ENCODE data around the gene RGS7. TPM values are rescaled to one million over a fixed set of nuclear protein-coding genes. Genes with fewer than 3 reads are reported as not detected.
"Not testable (repeated sequence)": the region's sequence is repeated elsewhere in the genome, so short reads cannot be mapped to it uniquely, and the experiment has no call there.

The RGS7 gene
- total RNA-seq, 1 donor from 2014 or later, result not detected

GRCh38 chr1:241225741-241226140 is 131.3 kb downstream of the RGS7 start:
- Histone ChIP-seq H3K36me3 (ENCODE audit: control insufficient read depth, insufficient read depth, low read length) (no peaks in the 10 kb centered on the region), H3K4me3 (ENCODE audit: low read depth, low read length) (no peak overlapping the region), H3K27me3 (ENCODE audit: control insufficient read depth, insufficient read depth, low read length) (no peaks in the 10 kb centered on the region)
- no peak for FAIRE-seq
- DNase-seq (ENCODE audit: low read depth), result no peak
- TF ChIP-seq, protein P1, sequence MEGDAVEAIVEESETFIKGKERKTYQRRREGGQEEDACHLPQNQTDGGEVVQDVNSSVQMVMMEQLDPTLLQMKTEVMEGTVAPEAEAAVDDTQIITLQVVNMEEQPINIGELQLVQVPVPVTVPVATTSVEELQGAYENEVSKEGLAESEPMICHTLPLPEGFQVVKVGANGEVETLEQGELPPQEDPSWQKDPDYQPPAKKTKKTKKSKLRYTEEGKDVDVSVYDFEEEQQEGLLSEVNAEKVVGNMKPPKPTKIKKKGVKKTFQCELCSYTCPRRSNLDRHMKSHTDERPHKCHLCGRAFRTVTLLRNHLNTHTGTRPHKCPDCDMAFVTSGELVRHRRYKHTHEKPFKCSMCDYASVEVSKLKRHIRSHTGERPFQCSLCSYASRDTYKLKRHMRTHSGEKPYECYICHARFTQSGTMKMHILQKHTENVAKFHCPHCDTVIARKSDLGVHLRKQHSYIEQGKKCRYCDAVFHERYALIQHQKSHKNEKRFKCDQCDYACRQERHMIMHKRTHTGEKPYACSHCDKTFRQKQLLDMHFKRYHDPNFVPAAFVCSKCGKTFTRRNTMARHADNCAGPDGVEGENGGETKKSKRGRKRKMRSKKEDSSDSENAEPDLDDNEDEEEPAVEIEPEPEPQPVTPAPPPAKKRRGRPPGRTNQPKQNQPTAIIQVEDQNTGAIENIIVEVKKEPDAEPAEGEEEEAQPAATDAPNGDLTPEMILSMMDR (IDR thresholded peaks at IDR 0.05; ENCODE audit: insufficient read depth, low read length, severe bottlenecking), result no peak

- H3K36me3 ChIP-seq (ENCODE audit: control insufficient read depth, insufficient read depth, low read length); FAIRE-seq; H3K27me3 ChIP-seq (ENCODE audit: control insufficient read depth, insufficient read depth, low read length); DNase-seq (ENCODE audit: low read depth); H3K4me3 ChIP-seq (ENCODE audit: low read depth, low read length): not testable (repeated sequence)
These were observed 132.8 kb downstream of the RGS7 start for GRCh38 chr1:241224189-241224588.

GRCh38 chr1:241222813-241223212 is 134.2 kb downstream of the RGS7 start:
- DNase-seq (ENCODE audit: low read depth); H3K27me3 ChIP-seq (ENCODE audit: control insufficient read depth, insufficient read depth, low read length); H3K4me3 ChIP-seq (ENCODE audit: low read depth, low read length); H3K36me3 ChIP-seq (ENCODE audit: control insufficient read depth, insufficient read depth, low read length); FAIRE-seq: not testable (repeated sequence)

- Histone ChIP-seq H3K27me3 (ENCODE audit: control insufficient read depth, insufficient read depth, low read length) (no peaks in the 10 kb centered on the region), H3K36me3 (ENCODE audit: control insufficient read depth, insufficient read depth, low read length) (no peaks in the 10 kb centered on the region), H3K4me3 (ENCODE audit: low read depth, low read length) (no peak overlapping the region)
- FAIRE-seq (no peak), DNase-seq (ENCODE audit: low read depth) (no peak)
- TF ChIP-seq, protein P1 (IDR thresholded peaks at IDR 0.05; ENCODE audit: insufficient read depth, low read length, severe bottlenecking), result no peak
These were observed 135.7 kb downstream of the RGS7 start for GRCh38 chr1:241221319-241221718.

DNA sequence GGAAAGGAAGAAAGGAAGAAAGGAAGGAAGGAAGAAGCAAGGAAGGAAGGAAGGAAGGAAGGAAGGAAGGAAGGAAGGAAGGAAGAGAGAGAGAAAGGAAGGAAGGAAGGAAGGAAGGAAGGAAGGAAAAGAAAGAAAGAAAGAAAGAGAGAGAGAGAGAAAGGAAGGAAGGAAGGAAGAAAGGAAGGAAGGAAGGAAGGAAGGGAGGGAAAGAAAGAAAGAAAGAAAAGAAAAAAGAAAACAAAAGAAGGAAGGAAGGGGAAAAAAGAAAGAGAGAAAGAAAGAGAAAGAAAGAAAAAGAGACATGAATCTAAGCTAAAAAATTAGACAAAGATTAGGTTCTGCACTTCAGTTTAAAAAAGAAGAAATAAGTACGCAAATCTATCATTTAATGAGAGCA is 136.1 kb downstream of the RGS7 start:
- DNase-seq (ENCODE audit: low read depth); FAIRE-seq; H3K4me3 ChIP-seq (ENCODE audit: low read depth, low read length); H3K36me3 ChIP-seq (ENCODE audit: control insufficient read depth, insufficient read depth, low read length); H3K27me3 ChIP-seq (ENCODE audit: control insufficient read depth, insufficient read depth, low read length): not testable (repeated sequence)

- H3K36me3 ChIP-seq (ENCODE audit: control insufficient read depth, insufficient read depth, low read length), result no peaks in the 10 kb centered on the region
- H3K4me3 ChIP-seq (ENCODE audit: low read depth, low read length), result no peak overlapping the region
- no peaks in the 10 kb centered on the region for H3K27me3 ChIP-seq (ENCODE audit: control insufficient read depth, insufficient read depth, low read length)
- no peak for DNase-seq (ENCODE audit: low read depth)
- TF ChIP-seq, protein P1 (IDR thresholded peaks at IDR 0.05; ENCODE audit: insufficient read depth, low read length, severe bottlenecking), result no peak
- no peak for FAIRE-seq
These were observed 137.6 kb downstream of the RGS7 start for GRCh38 chr1:241219449-241219848.

- FAIRE-seq (no peak), DNase-seq (ENCODE audit: low read depth) (no peak)
- H3K4me3 ChIP-seq (ENCODE audit: low read depth, low read length), result no peak overlapping the region
- no peaks in the 10 kb centered on the region for H3K27me3 ChIP-seq (ENCODE audit: control insufficient read depth, insufficient read depth, low read length)
- TF ChIP-seq, protein P1 (IDR thresholded peaks at IDR 0.05; ENCODE audit: insufficient read depth, low read length, severe bottlenecking), result no peak
- H3K36me3 ChIP-seq (ENCODE audit: control insufficient read depth, insufficient read depth, low read length), result no peaks in the 10 kb centered on the region
These were observed 139.5 kb downstream of the RGS7 start for GRCh38 chr1:241217516-241217915.
